NCI-H82 treated with DMSO at 0.1 percent for 48 hours (cell line): ENCODE measurements around the gene CLIC4.
A peak's percentile ranks its signal among the peaks of the same experiment; 100 is the strongest.
"Not testable (repeated sequence)": the region's sequence is repeated elsewhere in the genome, so short reads cannot be mapped to it uniquely, and the experiment has no call there.

ENCODE experiments used
- DNase-seq: peaks from one replicate; lab custom pipeline; 2025; ENCODE audit not compliant: unreplicated experiment; lab: John Stamatoyannopoulos, UW

CLIC4 gene

GRCh38 chr1:24743404-24744211 is 1.6 kb upstream of the CLIC4 start:
- peak; percentile 99 for DNase-seq

DNA sequence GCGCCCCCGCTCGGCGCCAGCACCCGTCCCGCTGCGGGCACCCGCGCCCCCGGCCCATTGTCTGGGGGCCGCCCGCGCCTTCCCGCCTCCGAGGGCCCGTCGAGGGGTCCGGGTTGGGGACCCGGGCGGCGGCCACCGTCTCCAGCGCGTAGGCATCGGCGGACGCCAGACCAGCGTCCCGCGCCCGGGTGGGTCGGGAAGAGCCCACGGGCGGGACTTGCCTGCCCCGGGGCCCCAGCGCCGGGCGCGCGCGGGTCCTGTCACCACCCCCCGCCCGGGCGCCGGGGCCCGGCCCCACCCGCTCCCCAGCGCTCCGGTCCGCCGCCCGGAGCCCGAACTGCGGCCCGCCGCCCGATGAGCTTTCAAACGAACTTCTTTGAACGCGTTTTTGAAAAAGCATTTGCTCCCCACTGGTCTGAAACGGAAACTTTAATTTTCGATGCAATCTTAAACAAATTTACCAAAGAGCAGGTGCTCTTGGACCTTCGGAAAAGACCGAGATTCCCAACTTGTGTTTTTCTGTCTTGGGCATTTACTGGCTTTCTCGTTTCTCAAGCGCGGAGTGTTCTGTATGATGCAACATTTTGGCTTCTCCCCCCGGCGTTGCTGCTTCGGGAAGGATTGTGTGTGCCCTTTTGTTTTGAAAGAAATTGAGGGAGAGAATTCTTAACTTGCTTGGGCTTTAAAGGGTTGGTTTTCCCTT is 615 bp downstream of the CLIC4 start:
- no peak for DNase-seq

GRCh38 chr1:24748191-24749121 is 3.2 kb downstream of the CLIC4 start:
- DNase-seq, result no peak

GRCh38 chr1:24749252-24749651 is 4.0 kb downstream of the CLIC4 start:
- DNase-seq, result no peak

- DNase-seq, result no peak
Observed at GRCh38 chr1:24749886-24750285, 4.6 kb downstream of the CLIC4 start.

- no peak for DNase-seq
Observed at GRCh38 chr1:24751833-24752232, 6.6 kb downstream of the CLIC4 start.

DNA sequence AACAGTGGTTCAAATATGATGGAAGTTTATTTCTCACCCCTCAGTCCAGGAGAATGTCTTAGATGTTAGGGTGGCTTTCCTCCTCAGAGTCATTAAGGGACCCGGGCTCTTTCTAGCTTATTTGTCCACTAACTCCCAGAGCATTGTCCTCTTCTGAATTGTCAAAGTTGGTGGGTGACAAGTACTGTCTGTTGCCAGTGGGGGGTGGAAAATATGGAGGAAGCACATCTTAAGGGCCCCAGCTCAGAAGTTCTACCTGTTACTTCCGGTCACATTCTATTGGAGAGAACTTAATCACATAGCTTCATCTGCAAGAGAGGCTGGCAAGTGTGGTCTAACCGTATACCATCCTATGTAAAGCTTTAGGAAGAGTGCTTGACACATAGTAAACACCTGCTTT is 7.1 kb downstream of the CLIC4 start:
- no peak for DNase-seq

GRCh38 chr1:24754229-24754628 is 9.0 kb downstream of the CLIC4 start:
- DNase-seq, result no peak

GRCh38 chr1:24755323-24755722 is 10.1 kb downstream of the CLIC4 start:
- not testable (repeated sequence) for DNase-seq

DNA sequence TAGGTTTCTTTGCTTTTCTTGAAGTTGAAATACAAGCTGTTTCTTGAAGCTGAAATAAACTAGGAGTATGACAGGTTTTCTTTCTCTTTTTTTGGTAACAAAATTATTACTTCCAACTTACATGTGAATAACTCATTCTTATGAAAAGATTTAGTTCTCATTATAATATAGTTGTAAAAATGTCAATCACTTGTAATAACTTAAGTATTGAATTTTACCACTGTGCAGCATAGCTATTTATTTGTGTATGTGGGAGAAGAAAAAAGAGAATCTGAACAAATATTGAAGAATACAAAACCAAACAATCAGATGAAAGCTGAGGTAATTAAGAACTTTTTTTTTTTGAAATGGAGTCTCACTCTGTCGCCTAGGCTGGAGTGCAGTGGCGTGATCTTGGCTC is 11.1 kb downstream of the CLIC4 start:
- no peak for DNase-seq

DNA sequence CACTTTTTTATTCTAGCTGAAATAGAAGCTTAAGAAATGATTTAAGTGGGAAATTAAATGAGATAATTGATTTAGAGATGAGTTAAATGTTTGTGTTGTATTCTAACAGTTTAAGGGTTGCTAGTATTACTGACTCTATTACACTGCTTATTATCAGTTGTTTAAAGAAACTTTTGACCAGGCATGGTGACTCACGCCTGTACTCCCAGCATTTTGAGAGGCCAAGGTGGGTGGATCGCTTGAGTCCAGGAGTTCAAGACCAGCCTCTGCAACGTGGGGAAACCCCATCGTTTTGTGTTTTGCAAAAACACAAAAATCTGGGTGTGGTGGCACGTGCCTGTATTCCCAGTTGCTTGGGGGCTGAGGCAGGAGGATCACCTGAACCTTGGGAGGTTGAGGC is 14.2 kb downstream of the CLIC4 start:
- DNase-seq, result no peak

DNA sequence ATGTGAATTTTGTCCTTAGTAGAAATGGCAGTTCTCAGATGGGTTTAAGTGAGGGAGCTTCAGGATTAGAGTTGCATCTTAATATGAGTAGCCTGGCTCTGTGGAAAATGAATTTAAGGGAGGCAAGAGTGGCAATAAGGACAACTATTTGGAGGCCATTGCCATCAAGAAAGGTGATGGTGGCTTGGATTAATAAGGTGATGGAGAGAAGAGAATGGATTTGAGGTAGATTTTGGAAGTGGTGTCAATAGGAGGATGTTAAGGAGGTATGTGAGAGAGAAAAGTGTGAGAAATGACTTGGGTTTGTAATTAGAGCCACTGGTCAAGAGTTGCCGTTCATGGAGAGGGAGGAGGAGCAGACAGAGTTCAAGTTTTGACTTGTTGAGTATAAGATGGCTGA is 16.3 kb downstream of the CLIC4 start:
- DNase-seq, result no peak

- DNase-seq, result no peak
Observed at GRCh38 chr1:24762133-24762676, 17.0 kb downstream of the CLIC4 start.

DNA sequence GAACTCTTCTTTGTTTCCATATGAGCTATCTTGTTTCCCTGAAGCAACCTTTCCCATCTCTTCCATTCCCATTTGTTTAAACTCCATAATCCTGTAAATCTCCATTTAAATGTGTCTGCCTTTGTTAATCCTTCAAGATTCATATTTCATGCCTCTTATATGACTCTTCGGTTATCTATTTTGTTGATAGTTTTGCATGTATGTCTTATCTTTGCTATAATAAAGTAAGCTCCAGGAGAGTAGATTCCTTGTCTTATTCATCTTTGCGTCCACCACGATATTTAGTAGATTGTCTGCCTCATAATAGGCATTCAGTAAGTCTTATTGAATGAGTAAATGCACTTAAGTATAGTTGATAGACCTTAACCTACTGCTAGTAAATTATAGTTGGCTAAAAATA is 18.4 kb downstream of the CLIC4 start:
- DNase-seq, result no peak

- no peak for DNase-seq
Observed at GRCh38 chr1:24764439-24764838, 19.2 kb downstream of the CLIC4 start.

DNA sequence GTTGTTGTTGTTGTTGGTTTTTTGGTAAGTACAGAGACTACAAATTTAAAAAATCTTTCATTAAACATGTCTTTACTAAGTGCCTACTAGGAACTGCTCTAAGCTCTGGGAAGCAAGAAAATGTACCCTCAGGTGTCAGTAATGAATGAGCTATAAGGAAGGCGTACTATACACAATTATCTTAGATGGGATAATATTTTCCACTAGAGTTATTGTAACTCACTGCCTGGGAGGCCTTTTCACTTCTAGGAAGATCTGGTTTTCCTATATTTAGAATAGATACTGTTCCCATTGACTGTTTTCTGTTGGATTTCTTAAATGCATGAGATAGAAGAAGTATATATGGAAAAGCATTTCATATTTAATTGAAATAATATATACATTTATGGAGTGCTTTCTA is 19.6 kb downstream of the CLIC4 start:
- no peak for DNase-seq

GRCh38 chr1:24765308-24765988 is 20.2 kb downstream of the CLIC4 start:
- no peak for DNase-seq

DNA sequence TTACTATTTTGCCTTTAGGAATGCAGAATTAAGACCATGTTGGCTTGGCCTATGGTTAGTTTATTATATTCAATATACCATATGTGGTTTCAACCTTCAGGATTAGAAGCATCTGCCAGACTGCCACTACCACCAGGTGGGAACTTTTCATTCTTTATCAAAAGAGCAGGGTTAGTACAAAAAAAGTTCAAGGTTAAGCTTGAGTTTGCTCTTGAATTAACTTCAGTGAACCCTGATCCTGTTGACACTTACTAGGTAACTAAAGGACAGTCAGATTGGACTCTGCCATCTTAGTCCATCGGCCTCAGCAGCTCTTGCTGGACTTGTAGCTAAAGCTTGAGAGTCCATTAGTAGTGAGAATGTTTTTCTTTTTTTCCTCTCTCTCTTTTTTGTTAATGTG is 22.1 kb downstream of the CLIC4 start:
- no peak for DNase-seq

GRCh38 chr1:24768873-24769605 is 23.8 kb downstream of the CLIC4 start:
- no peak for DNase-seq
